ENCODE data around the gene ACOX3.

ACOX3 gene

DNA sequence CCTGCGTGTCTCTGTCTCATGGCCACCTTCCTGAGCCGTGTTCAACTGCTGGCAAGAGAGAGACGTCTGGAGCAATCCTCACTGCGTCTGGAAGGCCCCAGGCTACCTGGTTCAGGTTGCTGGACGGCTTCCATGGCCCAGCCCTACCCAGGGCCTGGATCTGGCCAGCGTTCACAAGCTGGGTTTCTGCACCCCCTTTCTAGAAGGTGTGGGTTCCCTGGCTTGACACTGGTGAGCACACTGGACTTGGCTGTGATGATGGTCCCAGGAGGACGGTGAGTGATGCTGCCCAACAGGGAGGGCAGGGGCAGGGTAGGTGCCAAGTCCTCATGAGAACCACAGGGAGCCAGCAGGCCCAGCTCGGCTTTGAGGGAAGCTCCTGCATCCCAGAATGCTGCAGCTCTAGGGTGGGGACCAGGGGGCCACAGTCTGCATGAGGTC, 107.6 kb downstream of the ACOX3 start:
- Histone ChIP-seq H3K4me1 (ENCODE audit: control insufficient read depth, insufficient read depth, low read length) (no peaks in the 10 kb centered on the region), H3K4me3 (ENCODE audit: low read depth, low read length) (no peak overlapping the region), H3K9ac (ENCODE audit: low read length) (no peak overlapping the region), H3K27me3 (ENCODE audit: control insufficient read depth, insufficient read depth, low read length) (no peaks in the 10 kb centered on the region), H3K9me3 (ENCODE audit: control insufficient read depth, insufficient read depth, low read depth, low read length) (peaks cover 21% of the 10 kb centered on the region), H3K27ac (ENCODE audit: low read depth, low read length) (no peak overlapping the region), H3K36me3 (ENCODE audit: control insufficient read depth, insufficient read depth, low read length) (no peaks in the 10 kb centered on the region)

DNA sequence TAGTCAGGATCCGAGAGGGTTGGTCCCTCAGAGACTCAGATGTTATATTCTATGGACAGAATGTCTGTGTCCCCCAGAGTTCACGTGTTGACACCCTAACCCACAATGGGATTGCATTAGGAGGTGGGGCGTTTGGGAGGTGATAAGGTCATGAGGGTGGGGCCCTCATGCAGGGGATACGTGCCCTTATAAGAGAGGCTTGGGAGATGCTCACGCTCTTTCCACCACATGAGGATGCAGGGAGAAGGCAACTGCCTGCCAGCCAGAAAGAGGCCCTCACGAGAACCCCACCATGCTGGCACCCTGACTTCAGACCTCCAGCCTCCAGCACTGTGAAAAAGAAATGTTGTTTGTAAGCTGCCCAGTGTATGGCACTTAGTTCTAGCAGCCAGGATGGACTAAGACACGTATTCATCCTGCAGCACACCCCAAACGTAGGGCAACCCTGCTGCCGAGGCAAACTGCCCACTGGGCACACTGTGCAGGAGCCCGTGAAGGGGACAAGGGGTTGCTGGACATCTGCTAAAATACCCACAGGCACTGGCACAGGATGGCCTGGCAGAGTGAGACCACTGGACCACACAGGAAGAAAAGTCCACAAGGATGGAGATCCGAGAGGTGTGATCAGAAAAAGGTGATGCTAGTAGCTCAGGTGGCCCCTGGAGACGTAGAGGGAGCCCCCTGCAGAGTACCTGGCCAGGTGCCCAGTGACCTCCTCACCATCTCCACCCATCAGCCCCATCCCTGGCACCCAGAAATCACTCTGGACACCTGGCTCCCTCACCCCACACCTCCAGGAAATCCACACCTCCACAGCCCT, 108.3 kb downstream of the ACOX3 start:
- no peaks in the 10 kb centered on the region for H3K4me1 ChIP-seq (ENCODE audit: control insufficient read depth, insufficient read depth, low read length)
- H3K9ac ChIP-seq (ENCODE audit: low read length) = no peak overlapping the region
- H3K9me3 ChIP-seq (ENCODE audit: control insufficient read depth, insufficient read depth, low read depth, low read length) = peaks cover 21% of the 10 kb centered on the region
- no peak overlapping the region for H3K4me3 ChIP-seq (ENCODE audit: low read depth, low read length)
- no peaks in the 10 kb centered on the region for H3K36me3 ChIP-seq (ENCODE audit: control insufficient read depth, insufficient read depth, low read length)
- no peaks in the 10 kb centered on the region for H3K27me3 ChIP-seq (ENCODE audit: control insufficient read depth, insufficient read depth, low read length)
- H3K27ac ChIP-seq (ENCODE audit: low read depth, low read length) = no peak overlapping the region

DNA sequence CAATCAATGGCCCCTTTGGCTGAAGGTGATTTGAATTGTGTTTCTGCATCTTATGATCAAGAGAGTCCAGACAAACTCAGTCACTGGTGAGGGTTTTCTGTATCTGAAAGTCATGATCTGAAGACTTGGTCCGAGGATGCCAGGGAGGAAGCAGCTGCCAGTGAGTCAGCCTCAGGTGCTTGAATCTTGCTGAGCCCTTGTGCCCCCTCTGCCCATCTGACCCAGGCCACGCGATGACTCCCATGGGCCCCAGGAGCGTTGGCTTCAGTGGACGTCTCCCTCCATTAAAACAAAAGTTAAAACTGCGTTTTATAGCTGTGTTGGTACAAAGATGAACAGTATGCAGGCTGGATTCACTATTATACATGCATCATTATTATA, 109.0 kb downstream of the ACOX3 start:
- Histone ChIP-seq H3K36me3 (ENCODE audit: control insufficient read depth, insufficient read depth, low read length) (no peaks in the 10 kb centered on the region), H3K4me1 (ENCODE audit: control insufficient read depth, insufficient read depth, low read length) (no peaks in the 10 kb centered on the region), H3K9me3 (ENCODE audit: control insufficient read depth, insufficient read depth, low read depth, low read length) (peaks cover 15% of the 10 kb centered on the region), H3K4me3 (ENCODE audit: low read depth, low read length) (no peak overlapping the region), H3K27me3 (ENCODE audit: control insufficient read depth, insufficient read depth, low read length) (no peaks in the 10 kb centered on the region), H3K27ac (ENCODE audit: low read depth, low read length) (no peak overlapping the region), H3K9ac (ENCODE audit: low read length) (no peak overlapping the region)

DNA sequence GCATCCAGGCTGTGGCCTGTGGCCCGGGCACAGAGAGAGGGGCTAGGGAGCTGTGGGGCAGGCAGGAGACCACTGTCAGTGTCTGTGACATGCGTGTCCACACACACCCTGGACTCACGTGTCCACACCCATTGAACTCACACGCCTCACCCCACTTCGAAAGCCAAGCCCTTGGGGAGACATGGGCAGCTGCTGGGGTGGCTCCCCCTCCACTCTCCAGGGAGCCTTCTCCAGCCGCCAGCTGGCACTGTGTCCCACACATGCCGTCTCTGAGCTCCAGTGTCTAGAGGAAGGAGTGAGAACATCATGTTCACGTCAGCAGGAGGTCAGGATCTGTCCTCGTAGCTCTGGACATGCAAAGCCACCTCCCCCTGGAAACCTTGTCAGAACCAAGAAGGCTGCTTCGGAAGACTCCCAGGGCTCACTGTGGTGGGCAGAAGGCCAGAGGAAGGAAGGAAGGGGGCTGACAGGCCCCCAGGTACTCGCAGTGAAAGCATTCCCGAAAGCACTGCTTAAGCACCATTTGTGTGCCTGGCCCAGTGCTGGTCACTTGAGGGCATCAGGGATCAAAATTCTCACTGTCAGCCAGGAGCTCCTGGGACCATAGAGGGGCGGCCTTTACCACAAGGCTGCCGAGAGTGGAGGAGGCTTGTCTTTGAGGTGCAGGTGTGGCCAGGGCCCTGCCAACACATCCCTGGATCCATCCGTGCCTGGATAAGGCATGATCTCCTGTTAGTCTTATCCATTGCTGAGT, 109.5 kb downstream of the ACOX3 start:
- peaks cover 10% of the 10 kb centered on the region for H3K9me3 ChIP-seq (ENCODE audit: control insufficient read depth, insufficient read depth, low read depth, low read length)
- no peak overlapping the region for H3K4me3 ChIP-seq (ENCODE audit: low read depth, low read length)
- H3K36me3 ChIP-seq (ENCODE audit: control insufficient read depth, insufficient read depth, low read length) = no peaks in the 10 kb centered on the region
- H3K27ac ChIP-seq (ENCODE audit: low read depth, low read length) = no peak overlapping the region
- H3K9ac ChIP-seq (ENCODE audit: low read length) = no peak overlapping the region
- H3K4me1 ChIP-seq (ENCODE audit: control insufficient read depth, insufficient read depth, low read length) = no peaks in the 10 kb centered on the region
- H3K27me3 ChIP-seq (ENCODE audit: control insufficient read depth, insufficient read depth, low read length) = no peaks in the 10 kb centered on the region

GRCh38 chr4:8329859-8330761, 110.4 kb downstream of the ACOX3 start:
- Histone ChIP-seq H3K27ac (ENCODE audit: low read depth, low read length) (no peak overlapping the region), H3K9ac (ENCODE audit: low read length) (no peak overlapping the region), H3K4me1 (ENCODE audit: control insufficient read depth, insufficient read depth, low read length) (no peaks in the 10 kb centered on the region), H3K9me3 (ENCODE audit: control insufficient read depth, insufficient read depth, low read depth, low read length) (peaks cover 3% of the 10 kb centered on the region), H3K4me3 (ENCODE audit: low read depth, low read length) (no peak overlapping the region), H3K36me3 (ENCODE audit: control insufficient read depth, insufficient read depth, low read length) (no peaks in the 10 kb centered on the region), H3K27me3 (ENCODE audit: control insufficient read depth, insufficient read depth, low read length) (no peaks in the 10 kb centered on the region)

DNA sequence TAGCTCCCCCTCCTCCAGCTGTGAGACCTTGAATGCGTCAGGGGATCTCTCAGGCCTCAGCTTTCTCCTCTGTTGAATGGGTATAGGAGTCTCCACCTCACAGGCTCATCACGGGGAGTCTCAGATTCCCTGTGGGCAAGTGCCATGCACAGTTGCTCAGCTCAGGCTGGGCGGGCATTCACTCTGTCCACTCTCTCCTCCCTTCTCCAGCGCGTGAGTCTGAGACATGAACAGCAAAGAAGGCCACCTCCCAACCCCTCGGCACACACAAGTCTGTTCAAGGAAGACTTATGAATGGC, 111.0 kb downstream of the ACOX3 start:
- Histone ChIP-seq H3K27ac (ENCODE audit: low read depth, low read length) (no peak overlapping the region), H3K9me3 (ENCODE audit: control insufficient read depth, insufficient read depth, low read depth, low read length) (no peaks in the 10 kb centered on the region), H3K27me3 (ENCODE audit: control insufficient read depth, insufficient read depth, low read length) (no peaks in the 10 kb centered on the region), H3K4me1 (ENCODE audit: control insufficient read depth, insufficient read depth, low read length) (no peaks in the 10 kb centered on the region), H3K4me3 (ENCODE audit: low read depth, low read length) (no peak overlapping the region), H3K9ac (ENCODE audit: low read length) (no peak overlapping the region), H3K36me3 (ENCODE audit: control insufficient read depth, insufficient read depth, low read length) (no peaks in the 10 kb centered on the region)

DNA sequence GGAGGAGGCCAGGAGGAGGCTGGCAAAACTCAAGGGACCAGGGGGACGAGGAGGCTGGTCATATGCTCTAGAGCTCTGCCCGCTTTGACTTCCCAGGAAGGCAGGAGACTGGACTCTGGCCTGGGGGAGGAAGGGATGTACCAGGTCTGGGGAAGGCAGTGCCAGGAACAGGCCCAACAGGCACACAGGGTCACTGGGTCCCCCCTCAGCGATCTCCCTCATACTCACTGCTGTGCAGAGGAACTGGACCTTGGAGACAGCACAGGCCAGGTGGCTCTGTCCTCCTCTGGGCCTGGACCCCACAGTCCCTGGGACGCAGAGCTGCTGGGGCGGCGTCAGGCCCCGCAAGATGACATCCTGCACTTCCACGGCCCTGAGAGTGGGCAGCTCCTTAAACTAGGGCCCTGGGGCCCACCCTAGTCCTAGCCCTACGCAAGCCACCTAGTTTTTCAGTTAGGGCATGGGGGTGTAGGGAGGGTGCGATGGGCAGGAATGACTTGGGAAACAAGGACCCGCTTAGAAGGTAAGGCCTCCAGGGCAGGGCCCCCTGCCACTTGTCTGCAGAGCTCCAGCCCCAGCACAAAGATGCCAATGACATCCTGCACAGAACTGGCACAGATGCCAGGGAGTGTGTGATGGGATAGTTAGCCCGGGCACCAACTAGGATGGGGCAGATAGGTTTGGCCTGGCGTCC, 111.5 kb downstream of the ACOX3 start:
- H3K27ac ChIP-seq (ENCODE audit: low read depth, low read length) = no peak overlapping the region
- H3K9ac ChIP-seq (ENCODE audit: low read length) = no peak overlapping the region
- no peaks in the 10 kb centered on the region for H3K4me1 ChIP-seq (ENCODE audit: control insufficient read depth, insufficient read depth, low read length)
- H3K4me3 ChIP-seq (ENCODE audit: low read depth, low read length) = no peak overlapping the region
- H3K27me3 ChIP-seq (ENCODE audit: control insufficient read depth, insufficient read depth, low read length) = no peaks in the 10 kb centered on the region
- no peaks in the 10 kb centered on the region for H3K9me3 ChIP-seq (ENCODE audit: control insufficient read depth, insufficient read depth, low read depth, low read length)
- no peaks in the 10 kb centered on the region for H3K36me3 ChIP-seq (ENCODE audit: control insufficient read depth, insufficient read depth, low read length)

DNA sequence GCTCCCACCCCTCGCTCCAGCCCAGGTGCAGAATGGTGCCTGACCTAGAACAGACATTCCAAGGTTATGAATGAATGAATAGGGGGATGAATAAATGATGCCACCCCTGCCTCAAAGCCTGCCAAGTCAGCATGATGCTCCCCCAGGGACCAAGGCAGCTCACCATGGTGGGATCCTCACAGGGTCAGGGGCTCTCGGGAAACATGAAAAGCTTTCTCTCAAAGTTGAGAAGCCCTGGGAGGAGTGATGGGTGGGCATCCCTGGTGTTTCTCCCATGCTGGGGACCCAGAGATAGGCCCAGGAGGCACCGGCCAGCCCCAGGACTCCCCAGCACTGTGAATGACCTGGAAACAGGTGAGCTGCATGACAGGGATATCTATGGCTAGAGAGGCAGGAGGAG, 112.1 kb downstream of the ACOX3 start:
- H3K4me3 ChIP-seq (ENCODE audit: low read depth, low read length) = no peak overlapping the region
- no peaks in the 10 kb centered on the region for H3K9me3 ChIP-seq (ENCODE audit: control insufficient read depth, insufficient read depth, low read depth, low read length)
- no peak overlapping the region for H3K27ac ChIP-seq (ENCODE audit: low read depth, low read length)
- H3K4me1 ChIP-seq (ENCODE audit: control insufficient read depth, insufficient read depth, low read length) = no peaks in the 10 kb centered on the region
- H3K9ac ChIP-seq (ENCODE audit: low read length) = no peak overlapping the region
- no peaks in the 10 kb centered on the region for H3K27me3 ChIP-seq (ENCODE audit: control insufficient read depth, insufficient read depth, low read length)
- H3K36me3 ChIP-seq (ENCODE audit: control insufficient read depth, insufficient read depth, low read length) = no peaks in the 10 kb centered on the region

DNA sequence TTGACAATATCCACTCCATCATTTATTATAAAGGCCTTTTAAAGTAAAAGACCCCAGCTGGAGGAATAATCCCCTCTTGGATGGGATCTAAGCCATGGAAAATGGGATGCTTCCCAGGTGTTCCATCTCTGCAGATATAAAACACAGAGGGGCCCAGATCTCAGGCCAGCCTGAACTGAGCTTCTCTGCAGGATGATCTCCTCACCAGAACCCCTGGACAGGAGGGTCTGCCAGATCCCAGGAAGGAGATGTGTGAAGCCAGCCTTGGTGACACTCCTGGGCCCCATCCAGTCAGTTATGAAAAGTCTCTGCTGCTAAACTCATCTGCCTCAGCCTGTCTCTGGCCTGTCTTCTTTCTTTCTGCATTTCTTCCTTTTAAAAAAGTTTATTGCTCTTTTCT, 114.3 kb downstream of the ACOX3 start:
- Histone ChIP-seq H3K36me3 (ENCODE audit: control insufficient read depth, insufficient read depth, low read length) (no peaks in the 10 kb centered on the region), H3K4me3 (ENCODE audit: low read depth, low read length) (no peak overlapping the region), H3K9ac (ENCODE audit: low read length) (no peak overlapping the region), H3K27ac (ENCODE audit: low read depth, low read length) (no peak overlapping the region), H3K4me1 (ENCODE audit: control insufficient read depth, insufficient read depth, low read length) (no peaks in the 10 kb centered on the region), H3K9me3 (ENCODE audit: control insufficient read depth, insufficient read depth, low read depth, low read length) (no peaks in the 10 kb centered on the region), H3K27me3 (ENCODE audit: control insufficient read depth, insufficient read depth, low read length) (no peaks in the 10 kb centered on the region)

- no peaks in the 10 kb centered on the region for H3K4me1 ChIP-seq (ENCODE audit: control insufficient read depth, insufficient read depth, low read length)
- H3K27me3 ChIP-seq (ENCODE audit: control insufficient read depth, insufficient read depth, low read length) = no peaks in the 10 kb centered on the region
- no peak overlapping the region for H3K27ac ChIP-seq (ENCODE audit: low read depth, low read length)
- no peaks in the 10 kb centered on the region for H3K36me3 ChIP-seq (ENCODE audit: control insufficient read depth, insufficient read depth, low read length)
- no peaks in the 10 kb centered on the region for H3K9me3 ChIP-seq (ENCODE audit: control insufficient read depth, insufficient read depth, low read depth, low read length)
- H3K4me3 ChIP-seq (ENCODE audit: low read depth, low read length) = no peak overlapping the region
- H3K9ac ChIP-seq (ENCODE audit: low read length) = no peak overlapping the region
Observed at GRCh38 chr4:8325291-8325973, 115.1 kb downstream of the ACOX3 start.

All from HUES6 (cell line).